Stimulated activated naive CD8-positive, alpha-beta T cell treated with anti-CD3 and anti-CD28 coated beads, Interleukin-15, Interleukin-2, amounts not matched to agents 100 ng/mL and 50 ng/mL, for 24 hours (primary cell): ENCODE measurements around the gene RASA3.
A peak's percentile ranks its signal among the peaks of the same experiment; 100 is the strongest.

Experiments
- H3K27ac Mint-ChIP-seq: one replicate; pipeline ENCODE4 v1.8.0; 2021; ENCODE audit warnings: mild to moderate bottlenecking, mixed read lengths
- H3K27me3 Mint-ChIP-seq: one replicate; pipeline ENCODE4 v1.8.0; 2021; ENCODE audit warnings: mixed read lengths
- H3K36me3 Mint-ChIP-seq: one replicate; pipeline ENCODE4 v1.8.0; 2021; ENCODE audit warnings: low read depth, mixed read lengths
- H3K4me1 Mint-ChIP-seq: one replicate; pipeline ENCODE4 v1.8.0; 2021; ENCODE audit warnings: low read depth, mixed read lengths
- H3K4me3 Mint-ChIP-seq: one replicate; pipeline ENCODE4 v1.8.0; 2021; ENCODE audit warnings: mild to moderate bottlenecking, mixed read lengths
- H3K9me3 Mint-ChIP-seq: one replicate; pipeline ENCODE4 v1.8.0; 2021; ENCODE audit warnings: mixed read lengths

The RASA3 gene

DNA sequence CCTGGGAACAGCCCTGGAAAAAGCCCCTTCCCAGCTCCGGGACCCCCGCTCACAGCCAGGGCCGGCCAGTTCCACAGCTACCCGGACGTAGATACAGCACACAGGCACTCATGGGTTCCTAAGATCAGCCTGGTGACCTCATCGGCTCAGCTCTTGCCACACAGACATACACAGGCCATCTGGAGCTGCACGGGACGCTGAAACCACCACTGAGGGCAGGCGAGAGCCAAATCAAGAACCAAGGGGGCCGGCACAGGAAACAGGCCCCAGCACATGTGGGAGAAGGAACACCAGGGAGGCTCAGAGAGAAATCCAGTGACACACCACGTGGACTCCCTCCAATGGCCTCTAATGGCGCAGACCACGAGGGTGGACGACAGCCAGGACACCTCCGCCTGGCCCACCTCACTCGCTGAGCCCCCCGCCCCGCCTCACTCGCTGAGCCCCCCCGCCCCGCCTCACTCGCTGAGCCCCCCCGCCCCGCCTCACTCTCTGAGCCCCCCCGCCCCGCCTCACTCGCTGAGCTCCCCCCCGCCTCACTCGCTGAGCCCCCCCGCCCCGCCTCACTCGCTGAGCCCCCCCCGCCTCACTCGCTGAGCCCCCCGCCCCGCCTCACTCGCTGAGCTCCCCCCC lies 88.9 kb downstream of the RASA3 start:
- Mint-ChIP-seq H3K27ac (peak overlapping the region; percentile 88), H3K4me3 (no peak overlapping the region), H3K4me1 (peaks cover 50% of the 10 kb centered on the region), H3K36me3 (peaks cover 25% of the 10 kb centered on the region), H3K27me3 (no peaks in the 10 kb centered on the region), H3K9me3 (no peaks in the 10 kb centered on the region)

DNA sequence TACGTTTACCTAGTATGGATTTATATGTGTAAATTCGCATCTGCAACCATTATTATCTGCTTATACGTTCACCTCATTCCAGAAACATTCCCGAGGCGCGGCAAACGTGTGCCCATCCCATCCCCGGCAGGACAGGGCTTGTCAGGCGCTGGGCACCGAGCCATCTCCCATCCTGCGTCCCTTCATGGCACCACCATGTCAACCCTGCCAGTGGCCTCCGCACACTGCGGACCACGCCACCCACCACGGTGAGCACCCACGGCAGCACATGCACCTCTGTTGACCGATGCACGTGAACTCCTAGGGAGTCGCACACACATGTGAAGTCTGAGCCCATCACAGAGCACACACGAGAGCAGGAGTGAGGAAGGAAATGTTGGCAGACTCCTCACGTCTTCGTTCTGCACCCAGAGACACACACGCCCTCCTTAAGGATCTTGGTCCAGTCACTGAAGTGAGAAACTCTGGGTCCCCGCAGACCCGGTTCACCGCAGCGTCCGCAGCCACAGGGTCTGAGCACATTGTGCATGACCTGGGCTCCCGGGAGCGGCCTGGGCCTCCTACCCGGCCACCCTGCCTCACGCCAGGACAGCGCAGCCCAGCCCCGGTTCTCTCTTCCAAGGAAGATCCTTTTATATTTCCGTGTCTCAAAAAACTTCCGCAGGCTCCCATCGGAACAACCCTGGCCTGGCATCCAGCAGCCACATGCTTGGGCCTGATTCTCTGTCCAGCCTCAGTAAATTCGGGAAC lies 90.2 kb downstream of the RASA3 start:
- Mint-ChIP-seq H3K9me3 (no peaks in the 10 kb centered on the region), H3K27me3 (no peaks in the 10 kb centered on the region), H3K4me1 (peaks cover 39% of the 10 kb centered on the region), H3K4me3 (no peak overlapping the region), H3K27ac (no peak overlapping the region), H3K36me3 (peaks cover 31% of the 10 kb centered on the region)

DNA sequence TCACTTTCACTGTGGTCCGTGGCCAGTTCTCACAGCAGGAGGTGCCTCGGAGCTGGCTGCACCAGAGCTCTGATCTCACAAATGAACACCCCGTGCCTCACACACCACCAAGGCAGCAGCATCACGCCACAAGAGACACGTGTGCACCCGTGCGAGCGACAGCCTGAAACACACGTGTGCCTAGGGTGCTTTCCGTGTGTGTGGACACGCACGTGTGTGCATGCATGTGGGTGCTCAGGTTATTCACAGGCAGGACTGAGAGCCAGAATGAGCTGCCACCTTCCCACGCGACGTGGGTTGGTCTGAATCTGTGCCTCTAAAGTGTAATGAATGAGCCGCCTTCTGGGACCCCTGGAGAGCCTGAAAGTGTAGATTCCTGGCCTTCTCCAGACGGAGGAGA lies 90.9 kb downstream of the RASA3 start:
- Mint-ChIP-seq H3K36me3 (peaks cover 36% of the 10 kb centered on the region), H3K27ac (peak overlapping the region; percentile 45), H3K4me3 (no peak overlapping the region), H3K27me3 (no peaks in the 10 kb centered on the region), H3K9me3 (no peaks in the 10 kb centered on the region), H3K4me1 (peaks cover 31% of the 10 kb centered on the region)

- Mint-ChIP-seq H3K27me3 (no peaks in the 10 kb centered on the region), H3K9me3 (no peaks in the 10 kb centered on the region), H3K36me3 (peaks cover 25% of the 10 kb centered on the region), H3K4me3 (no peak overlapping the region), H3K27ac (no peak overlapping the region), H3K4me1 (peaks cover 13% of the 10 kb centered on the region)
Observed at GRCh38 chr13:114039471-114040141, 92.8 kb downstream of the RASA3 start.

DNA sequence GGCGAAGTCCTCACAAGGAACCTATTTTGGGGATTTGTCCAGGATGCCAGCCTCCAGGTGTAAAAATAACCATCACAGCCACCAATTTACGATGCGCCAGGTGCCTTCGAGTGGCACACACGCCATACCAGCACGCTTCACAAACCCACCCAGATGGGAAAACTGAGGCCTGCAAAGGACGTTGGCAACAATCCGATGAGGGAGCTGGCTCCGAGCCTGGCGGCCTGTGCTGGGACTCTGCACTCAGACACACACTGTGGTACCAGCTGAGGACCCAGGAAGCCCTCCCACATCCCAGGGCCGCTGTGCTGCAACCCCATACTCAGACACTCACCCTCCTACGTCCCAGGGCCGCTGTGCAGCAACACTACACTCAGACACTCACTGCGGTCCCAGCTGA lies 93.5 kb downstream of the RASA3 start:
- Mint-ChIP-seq H3K4me3 (no peak overlapping the region), H3K27ac (no peak overlapping the region), H3K4me1 (peaks cover 12% of the 10 kb centered on the region), H3K27me3 (no peaks in the 10 kb centered on the region), H3K9me3 (no peaks in the 10 kb centered on the region), H3K36me3 (peaks cover 25% of the 10 kb centered on the region)

GRCh38 chr13:114038211-114038613 lies 94.2 kb downstream of the RASA3 start:
- Mint-ChIP-seq H3K4me3 (no peak overlapping the region), H3K36me3 (peaks cover 22% of the 10 kb centered on the region), H3K9me3 (no peaks in the 10 kb centered on the region), H3K27me3 (no peaks in the 10 kb centered on the region), H3K4me1 (peaks cover 8% of the 10 kb centered on the region), H3K27ac (no peak overlapping the region)

DNA sequence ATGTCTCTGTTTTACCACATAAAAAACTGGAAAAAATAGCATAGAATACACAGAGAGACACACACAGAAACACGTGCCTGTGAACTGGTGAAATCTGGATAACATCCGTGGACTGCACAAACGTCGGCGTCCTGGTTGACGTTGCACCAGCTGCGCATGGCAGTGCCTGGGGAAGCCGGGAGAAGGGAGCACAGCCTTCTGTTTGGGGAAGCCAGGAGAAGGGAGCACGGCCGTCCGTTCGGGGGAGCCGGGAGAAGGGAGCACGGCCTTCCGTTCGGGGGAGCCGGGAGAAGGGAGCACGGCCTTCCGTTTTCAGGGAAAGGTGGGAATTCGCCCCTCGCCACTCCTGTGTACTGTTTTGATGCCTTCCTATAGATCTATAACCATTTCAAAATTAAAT lies 94.7 kb downstream of the RASA3 start:
- Mint-ChIP-seq H3K27ac (no peak overlapping the region), H3K9me3 (no peaks in the 10 kb centered on the region), H3K27me3 (no peaks in the 10 kb centered on the region), H3K4me3 (no peak overlapping the region), H3K4me1 (peaks cover 3% of the 10 kb centered on the region), H3K36me3 (peaks cover 18% of the 10 kb centered on the region)

GRCh38 chr13:114035583-114036531 lies 96.6 kb downstream of the RASA3 start:
- Mint-ChIP-seq H3K4me1 (peaks cover 10% of the 10 kb centered on the region), H3K36me3 (peaks cover 28% of the 10 kb centered on the region), H3K9me3 (peaks cover 4% of the 10 kb centered on the region), H3K27ac (no peak overlapping the region), H3K27me3 (no peaks in the 10 kb centered on the region), H3K4me3 (no peak overlapping the region)

GRCh38 chr13:114035186-114035582 lies 97.2 kb downstream of the RASA3 start:
- Mint-ChIP-seq H3K27me3 (no peaks in the 10 kb centered on the region), H3K27ac (no peak overlapping the region), H3K9me3 (peaks cover 4% of the 10 kb centered on the region), H3K4me3 (no peak overlapping the region), H3K4me1 (peaks cover 10% of the 10 kb centered on the region), H3K36me3 (peaks cover 30% of the 10 kb centered on the region)

DNA sequence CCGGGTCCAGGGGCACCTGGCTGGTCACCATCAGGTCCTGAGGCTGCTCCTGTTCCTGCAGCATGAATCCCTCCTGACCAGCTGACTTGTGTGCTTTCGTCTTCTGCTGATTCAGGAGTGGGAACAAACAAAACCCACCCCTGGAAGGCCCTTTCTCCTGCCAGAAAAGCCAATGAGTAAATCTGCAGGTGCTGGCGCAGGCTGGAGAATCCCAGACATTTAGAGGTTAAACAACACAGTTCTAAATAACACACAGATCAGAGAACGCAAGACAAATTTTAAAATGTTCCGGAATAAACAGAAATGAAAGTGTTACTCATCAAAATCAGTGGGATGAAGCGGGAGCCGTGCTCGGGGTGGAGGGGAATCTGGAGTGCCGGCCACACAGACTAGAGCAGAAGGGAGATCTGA lies 97.9 kb downstream of the RASA3 start:
- H3K4me1 Mint-ChIP-seq: peaks cover 10% of the 10 kb centered on the region
- no peak overlapping the region for H3K4me3 Mint-ChIP-seq
- peaks cover 30% of the 10 kb centered on the region for H3K36me3 Mint-ChIP-seq
- H3K9me3 Mint-ChIP-seq: peaks cover 4% of the 10 kb centered on the region
- H3K27ac Mint-ChIP-seq: peak overlapping the region; percentile 59
- no peaks in the 10 kb centered on the region for H3K27me3 Mint-ChIP-seq

DNA sequence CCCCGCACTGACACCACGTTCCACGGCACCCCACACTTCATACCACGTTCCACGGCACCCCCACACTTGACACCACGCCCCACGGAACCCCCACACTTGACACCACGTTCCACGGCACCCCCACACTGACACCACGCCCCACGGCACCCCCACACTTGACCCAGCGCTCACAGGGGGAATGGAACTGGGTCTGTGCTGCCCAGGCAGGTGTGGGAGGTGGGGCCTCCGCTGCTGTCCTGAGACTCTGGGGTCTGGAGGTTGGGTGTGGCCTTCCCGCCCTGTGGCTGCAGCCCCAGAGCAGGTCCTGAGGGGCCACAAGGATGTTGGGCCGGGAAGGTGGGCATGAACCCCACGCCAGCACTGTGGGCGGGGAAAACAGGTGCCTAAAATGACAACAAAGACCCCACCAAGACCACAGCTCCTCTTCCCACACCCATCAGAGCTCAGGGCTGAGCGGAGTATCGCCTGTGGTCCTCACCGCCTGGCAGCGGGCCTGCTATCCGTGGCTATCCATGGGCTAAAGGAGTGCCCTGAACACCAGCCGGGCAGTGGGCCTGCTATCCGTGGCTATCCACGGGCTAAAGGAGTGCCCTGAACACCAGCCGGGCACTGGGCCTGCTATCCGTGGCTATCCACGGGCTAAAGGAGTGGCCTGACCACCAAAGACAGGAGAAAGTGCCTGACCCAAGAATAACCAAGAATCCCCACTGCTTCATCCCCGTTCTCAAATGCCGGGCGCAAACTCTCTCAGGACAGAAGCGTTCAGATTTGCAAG lies 98.7 kb downstream of the RASA3 start:
- Mint-ChIP-seq H3K4me1 (peaks cover 10% of the 10 kb centered on the region), H3K9me3 (peaks cover 4% of the 10 kb centered on the region), H3K27ac (no peak overlapping the region), H3K27me3 (no peaks in the 10 kb centered on the region), H3K36me3 (peaks cover 30% of the 10 kb centered on the region), H3K4me3 (no peak overlapping the region)

DNA sequence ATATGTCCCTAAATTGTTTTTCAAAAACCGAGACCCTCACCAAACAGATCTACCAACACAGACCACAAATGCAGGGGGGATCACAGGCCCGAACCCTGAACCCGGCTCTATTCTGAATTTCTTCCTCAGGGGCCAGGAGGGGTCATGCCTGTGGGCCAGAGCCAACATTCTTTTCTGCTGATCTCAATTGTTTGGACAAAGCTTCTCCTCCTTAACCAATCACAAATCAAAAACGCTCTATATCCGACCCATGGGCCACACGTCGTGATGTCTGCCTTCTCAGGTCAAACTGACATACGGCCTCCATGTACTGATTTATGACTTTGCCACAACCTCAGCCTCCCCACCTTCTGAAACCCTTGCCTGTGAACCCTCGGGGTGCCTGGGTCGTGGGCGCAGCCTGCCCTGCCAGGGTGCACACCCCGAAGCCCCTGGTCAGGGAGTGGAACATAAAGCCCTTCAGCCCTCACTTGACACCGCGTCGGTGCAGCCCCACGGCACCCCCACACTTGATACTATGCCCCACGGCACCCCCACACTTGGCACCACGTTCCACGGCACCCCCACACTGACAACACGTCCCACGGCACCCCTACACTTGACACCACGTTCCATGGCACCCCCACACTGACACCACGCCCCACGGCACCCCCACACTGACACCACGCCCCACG lies 100.2 kb downstream of the RASA3 start:
- Mint-ChIP-seq H3K4me1 (peaks cover 10% of the 10 kb centered on the region), H3K9me3 (peaks cover 4% of the 10 kb centered on the region), H3K4me3 (no peak overlapping the region), H3K27ac (no peak overlapping the region), H3K36me3 (peaks cover 27% of the 10 kb centered on the region), H3K27me3 (no peaks in the 10 kb centered on the region)

- Mint-ChIP-seq H3K4me1 (peaks cover 10% of the 10 kb centered on the region), H3K27me3 (no peaks in the 10 kb centered on the region), H3K27ac (no peak overlapping the region), H3K9me3 (peaks cover 4% of the 10 kb centered on the region), H3K36me3 (peaks cover 24% of the 10 kb centered on the region), H3K4me3 (no peak overlapping the region)
Observed at GRCh38 chr13:114031631-114032030, 100.8 kb downstream of the RASA3 start.
